ENCODE data around the gene GNAL. TPM values are rescaled to one million over a fixed set of nuclear protein-coding genes. Genes with fewer than 3 reads are reported as not detected.

Gene GNAL
- polyA plus RNA-seq, 1 experiment: 0.21 TPM

DNA sequence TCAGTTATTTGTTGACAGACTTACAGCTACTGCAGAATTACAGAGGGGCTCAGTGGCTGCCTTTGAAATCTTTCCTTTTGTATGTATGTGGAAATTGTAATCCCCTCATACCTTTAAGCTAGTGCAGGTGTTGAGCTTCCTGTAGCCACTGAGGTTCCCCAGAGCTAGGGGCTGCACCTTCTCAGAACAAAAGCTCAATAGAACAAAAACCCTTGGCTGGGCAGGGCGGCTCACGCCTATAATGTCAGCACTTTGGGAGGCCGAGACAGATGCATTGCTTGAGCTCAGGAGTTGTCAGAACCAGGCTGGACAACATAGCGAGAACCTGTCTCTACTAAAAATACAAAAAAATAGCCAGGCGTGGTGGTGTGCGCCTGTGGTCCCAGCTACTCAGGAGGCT is 120.8 kb downstream of the GNAL start:
- Histone ChIP-seq H3K27me3 (ENCODE audit: control insufficient read depth, insufficient read depth, low read length) (no peaks in the 10 kb centered on the region), H3K4me3 (ENCODE audit: low read depth, low read length) (no peak overlapping the region), H3K36me3 (ENCODE audit: control insufficient read depth, insufficient read depth, low read length) (no peaks in the 10 kb centered on the region)
- CTCF ChIA-PET: interaction anchor here (1.7 kb wide), 1 partner anchor 77 kb away, joined by 6 read pairs; no protein-coding TSS in a partner anchor
- POLR2A ChIA-PET: no interaction called here
- no peak for DNase-seq (ENCODE audit: low read depth)
- TF ChIP-seq, protein P1, sequence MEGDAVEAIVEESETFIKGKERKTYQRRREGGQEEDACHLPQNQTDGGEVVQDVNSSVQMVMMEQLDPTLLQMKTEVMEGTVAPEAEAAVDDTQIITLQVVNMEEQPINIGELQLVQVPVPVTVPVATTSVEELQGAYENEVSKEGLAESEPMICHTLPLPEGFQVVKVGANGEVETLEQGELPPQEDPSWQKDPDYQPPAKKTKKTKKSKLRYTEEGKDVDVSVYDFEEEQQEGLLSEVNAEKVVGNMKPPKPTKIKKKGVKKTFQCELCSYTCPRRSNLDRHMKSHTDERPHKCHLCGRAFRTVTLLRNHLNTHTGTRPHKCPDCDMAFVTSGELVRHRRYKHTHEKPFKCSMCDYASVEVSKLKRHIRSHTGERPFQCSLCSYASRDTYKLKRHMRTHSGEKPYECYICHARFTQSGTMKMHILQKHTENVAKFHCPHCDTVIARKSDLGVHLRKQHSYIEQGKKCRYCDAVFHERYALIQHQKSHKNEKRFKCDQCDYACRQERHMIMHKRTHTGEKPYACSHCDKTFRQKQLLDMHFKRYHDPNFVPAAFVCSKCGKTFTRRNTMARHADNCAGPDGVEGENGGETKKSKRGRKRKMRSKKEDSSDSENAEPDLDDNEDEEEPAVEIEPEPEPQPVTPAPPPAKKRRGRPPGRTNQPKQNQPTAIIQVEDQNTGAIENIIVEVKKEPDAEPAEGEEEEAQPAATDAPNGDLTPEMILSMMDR (IDR thresholded peaks at IDR 0.05; ENCODE audit: insufficient read depth, low read depth, low read length): no peak

DNA sequence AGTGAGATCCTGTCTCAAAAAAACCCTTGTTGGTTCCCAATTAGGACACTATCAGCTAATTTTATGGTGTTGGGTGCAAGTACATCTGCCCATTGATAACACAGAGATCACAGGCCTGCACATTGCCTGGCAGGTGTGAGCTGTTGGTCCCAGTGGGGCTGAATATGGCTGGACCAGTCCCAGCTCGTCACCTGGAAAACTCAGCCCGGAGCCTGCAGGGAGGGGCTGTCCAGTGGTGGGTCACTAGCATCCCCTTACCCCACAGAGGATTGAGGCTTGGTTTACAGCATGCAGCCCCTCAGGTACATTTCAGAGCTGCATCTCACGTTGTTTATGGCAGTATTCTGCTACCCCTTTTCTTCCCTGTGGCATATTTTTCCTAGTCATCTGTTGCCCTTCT is 121.3 kb downstream of the GNAL start:
- ChIA-PET CTCF (interaction anchor here (1.7 kb wide), 1 partner anchor 77 kb away, joined by 6 read pairs; no protein-coding TSS in a partner anchor), POLR2A (no interaction called here)
- DNase-seq (ENCODE audit: low read depth): no peak
- H3K27me3 ChIP-seq (ENCODE audit: control insufficient read depth, insufficient read depth, low read length): no peaks in the 10 kb centered on the region
- H3K36me3 ChIP-seq (ENCODE audit: control insufficient read depth, insufficient read depth, low read length): no peaks in the 10 kb centered on the region
- TF ChIP-seq, protein P1 (IDR thresholded peaks at IDR 0.05; ENCODE audit: insufficient read depth, low read depth, low read length): no peak
- H3K4me3 ChIP-seq (ENCODE audit: low read depth, low read length): no peak overlapping the region

DNA sequence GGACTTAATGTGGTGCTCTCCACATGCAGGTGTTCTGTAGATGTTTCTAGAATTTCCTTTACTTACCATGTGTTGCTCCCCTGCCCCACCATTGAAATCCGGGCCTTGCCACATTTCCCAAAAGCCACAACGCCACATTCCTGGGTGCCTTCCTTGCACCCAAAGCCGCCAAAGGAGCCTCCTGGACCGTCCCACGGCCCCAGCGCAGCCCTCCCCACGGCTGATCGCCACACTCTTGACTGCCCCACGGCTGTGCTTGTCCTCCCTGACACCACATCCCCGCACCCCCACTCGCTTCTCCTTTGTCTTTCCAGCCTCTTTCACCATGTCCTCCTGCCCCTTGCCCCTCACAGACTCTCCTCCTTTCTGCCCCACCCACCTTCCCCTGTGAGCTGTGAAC is 121.9 kb downstream of the GNAL start:
- TF ChIP-seq, protein P1 (IDR thresholded peaks at IDR 0.05; ENCODE audit: insufficient read depth, low read depth, low read length): no peak
- POLR2A ChIA-PET: no interaction called here
- CTCF ChIA-PET: no interaction called here
- Histone ChIP-seq H3K4me3 (ENCODE audit: low read depth, low read length) (no peak overlapping the region), H3K27me3 (ENCODE audit: control insufficient read depth, insufficient read depth, low read length) (no peaks in the 10 kb centered on the region), H3K36me3 (ENCODE audit: control insufficient read depth, insufficient read depth, low read length) (no peaks in the 10 kb centered on the region)
- no peak for DNase-seq (ENCODE audit: low read depth)

DNA sequence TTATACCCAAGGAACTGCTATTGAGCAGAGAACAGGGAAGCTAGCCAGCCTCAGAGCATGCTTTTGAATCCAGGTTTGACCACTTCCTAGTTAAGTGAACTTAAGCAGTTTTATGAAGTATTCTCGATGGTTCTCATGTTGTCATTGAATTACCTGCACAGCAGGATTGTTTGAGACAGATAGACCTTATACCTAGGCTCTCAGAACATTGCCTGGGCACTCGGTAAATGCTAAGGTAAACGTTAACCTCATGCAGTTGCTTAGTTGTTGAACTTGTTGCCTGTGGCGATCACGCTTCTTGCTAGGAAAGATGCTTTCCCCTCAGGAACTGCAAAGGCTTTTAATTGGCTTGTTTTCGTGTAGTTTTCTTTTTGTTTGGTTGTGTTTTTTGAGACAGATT is 128.2 kb downstream of the GNAL start:
- CTCF ChIA-PET: no interaction called here
- Histone ChIP-seq H3K27me3 (ENCODE audit: control insufficient read depth, insufficient read depth, low read length) (no peaks in the 10 kb centered on the region; the same call in 1 of the 2 replicates), H3K36me3 (ENCODE audit: control insufficient read depth, insufficient read depth, low read length) (no peaks in the 10 kb centered on the region), H3K4me3 (ENCODE audit: low read depth, low read length) (no peak overlapping the region)
- POLR2A ChIA-PET: no interaction called here
- TF ChIP-seq, protein P1 (IDR thresholded peaks at IDR 0.05; ENCODE audit: insufficient read depth, low read depth, low read length): no peak
- no peak for DNase-seq (ENCODE audit: low read depth)

DNA sequence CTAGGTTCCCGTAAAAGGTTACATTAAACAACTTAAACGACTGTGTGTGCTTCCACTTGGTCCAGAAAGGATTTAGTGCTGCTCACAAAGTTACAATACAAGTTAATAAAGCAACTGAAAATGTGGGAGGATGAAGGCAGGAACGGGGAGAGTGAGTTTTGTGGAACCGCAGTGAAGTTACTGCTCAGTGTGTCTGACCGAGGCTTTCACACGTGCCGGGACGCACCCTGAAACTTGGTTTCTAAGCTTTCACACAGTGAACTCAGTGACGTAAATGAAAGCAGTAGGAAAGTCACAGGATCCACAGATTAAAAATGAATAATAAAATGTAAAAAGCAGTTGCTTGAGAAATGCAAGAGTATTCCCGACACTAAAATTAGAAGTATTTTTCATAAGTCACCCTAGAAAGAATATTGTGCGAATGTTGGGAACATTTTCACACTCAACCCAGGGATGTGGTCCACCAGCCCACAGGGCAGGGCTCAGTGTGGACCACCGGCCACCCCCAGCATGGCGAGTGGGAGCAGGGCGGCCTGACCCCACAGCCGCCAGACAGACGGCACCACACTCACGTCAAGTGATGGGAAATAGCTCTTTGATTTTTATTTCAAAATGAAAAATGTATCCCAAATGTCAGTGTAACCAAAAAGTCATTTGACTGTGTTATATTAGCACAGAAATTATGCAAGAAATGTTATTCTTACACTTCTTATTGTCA is 129.6 kb downstream of the GNAL start:
- ChIA-PET POLR2A (no interaction called here), CTCF (no interaction called here)
- H3K27me3 ChIP-seq (ENCODE audit: control insufficient read depth, insufficient read depth, low read length): no peaks in the 10 kb centered on the region; the same call in 1 of the 2 replicates
- DNase-seq (ENCODE audit: low read depth): no peak
- TF ChIP-seq, protein P1 (IDR thresholded peaks at IDR 0.05; ENCODE audit: insufficient read depth, low read depth, low read length): no peak
- H3K4me3 ChIP-seq (ENCODE audit: low read depth, low read length): no peak overlapping the region
- H3K36me3 ChIP-seq (ENCODE audit: control insufficient read depth, insufficient read depth, low read length): no peaks in the 10 kb centered on the region
